HEK293 (cell line): ENCODE data around the gene PFKFB1.

ENCODE experiments used
- BCL11A ChIP-seq: fragments of 450-650 bp; formaldehyde crosslinking; IDR thresholded peaks from 2 replicates; pipeline ENCODE4 v1.5.1; 2016; ENCODE audit warnings: low read depth, missing biosample characterization, missing genetic modification characterization
- FEZF1 ChIP-seq: fragments of 450-650 bp; formaldehyde crosslinking; IDR thresholded peaks from 2 replicates; pipeline ENCODE4 v1.5.1; 2016; ENCODE audit warnings: missing biosample characterization, missing genetic modification characterization
- KLF16 ChIP-seq: fragments of 450-650 bp; formaldehyde crosslinking; IDR thresholded peaks from 2 replicates; pipeline ENCODE4 v1.5.1; 2017; ENCODE audit warnings: missing biosample characterization, missing genetic modification characterization
- KLF9 ChIP-seq: fragments of 450-650 bp; formaldehyde crosslinking; IDR thresholded peaks from 2 replicates; pipeline ENCODE4 v1.5.1; 2016; ENCODE audit warnings: missing biosample characterization, missing genetic modification characterization, low read depth
- OSR2 ChIP-seq: fragments of 450-650 bp; formaldehyde crosslinking; IDR thresholded peaks from 2 replicates; pipeline ENCODE4 v1.5.1; 2016; ENCODE audit warnings: missing biosample characterization, missing genetic modification characterization
- TRIM28 ChIP-seq: IDR thresholded peaks from 2 replicates; pipeline ENCODE4 v1.6.1; 2011; ENCODE audit warnings: low read length, control low read depth, borderline replicate concordance
- ZBTB20 ChIP-seq: fragments of 450-650 bp; formaldehyde crosslinking; IDR thresholded peaks from 2 replicates; pipeline ENCODE4 v1.5.1; 2016; ENCODE audit warnings: missing biosample characterization, missing genetic modification characterization
- ZFP69B ChIP-seq: fragments of 450-650 bp; formaldehyde crosslinking; IDR thresholded peaks from 2 replicates; pipeline ENCODE4 v1.5.1; 2016; ENCODE audit warnings: missing biosample characterization, missing genetic modification characterization
- ZNF112 ChIP-seq: fragments of 450-650 bp; formaldehyde crosslinking; IDR thresholded peaks from 2 replicates; pipeline ENCODE4 v1.5.0; 2017; ENCODE audit warnings: missing biosample characterization, missing genetic modification characterization
- ZNF140 ChIP-seq: fragments of 450-650 bp; formaldehyde crosslinking; IDR thresholded peaks from 2 replicates; pipeline ENCODE4 v1.5.1; 2016; ENCODE audit warnings: missing biosample characterization, missing genetic modification characterization
- ZNF19 ChIP-seq: fragments of 450-650 bp; formaldehyde crosslinking; IDR thresholded peaks from 2 replicates; pipeline ENCODE4; 2016; ENCODE audit warnings: missing biosample characterization, missing genetic modification characterization, low read depth
- ZNF23 ChIP-seq: fragments of 450-650 bp; formaldehyde crosslinking; IDR thresholded peaks from 2 replicates; pipeline ENCODE4 v1.5.1; 2016; ENCODE audit warnings: missing biosample characterization, missing genetic modification characterization, borderline replicate concordance
- ZNF341 ChIP-seq: fragments of 450-650 bp; formaldehyde crosslinking; IDR thresholded peaks from 2 replicates; pipeline ENCODE4; 2016; ENCODE audit warnings: low read depth, missing biosample characterization, missing genetic modification characterization
- ZNF37A ChIP-seq: fragments of 450-650 bp; IDR thresholded peaks from 2 replicates; pipeline ENCODE4 v1.5.1; 2018; ENCODE audit warnings: missing biosample characterization, missing genetic modification characterization
- ZNF433 ChIP-seq: fragments of 450-650 bp; formaldehyde crosslinking; IDR thresholded peaks from 2 replicates; pipeline ENCODE4 v1.5.1; 2016; ENCODE audit warnings: missing biosample characterization, missing genetic modification characterization, low read depth
- ZNF514 ChIP-seq: fragments of 450-650 bp; formaldehyde crosslinking; IDR thresholded peaks from 2 replicates; pipeline ENCODE4 v1.5.1; 2016; ENCODE audit warnings: missing biosample characterization, missing genetic modification characterization
- ZNF544 ChIP-seq: fragments of 450-650 bp; formaldehyde crosslinking; IDR thresholded peaks from 2 replicates; pipeline ENCODE4 v1.5.0; 2017; ENCODE audit warnings: missing biosample characterization, missing genetic modification characterization
- ZNF585B ChIP-seq: fragments of 450-650 bp; formaldehyde crosslinking; IDR thresholded peaks from 2 replicates; pipeline ENCODE4 v1.5.1; 2016; ENCODE audit warnings: missing biosample characterization, missing genetic modification characterization
- ZNF610 ChIP-seq: fragments of 450-650 bp; formaldehyde crosslinking; IDR thresholded peaks from 2 replicates; pipeline ENCODE4 v1.5.1; 2016; ENCODE audit warnings: missing biosample characterization, missing genetic modification characterization, borderline replicate concordance
- ZNF747 ChIP-seq: fragments of 450-650 bp; formaldehyde crosslinking; IDR thresholded peaks from 2 replicates; pipeline ENCODE4 v1.5.1; 2016; ENCODE audit warnings: missing biosample characterization, missing genetic modification characterization
- TF ChIP-seq, protein P1 (sequence below): fragments of 450-650 bp; formaldehyde crosslinking; conservative IDR thresholded peaks from 2 replicates; pipeline ENCODE4 v1.5.1; 2016; ENCODE audit warnings: low read depth, missing biosample characterization, missing genetic modification characterization
- TF ChIP-seq, protein P2 (sequence below): fragments of 450-650 bp; formaldehyde crosslinking; optimal IDR thresholded peaks from 2 replicates; pipeline ENCODE3; 2016; ENCODE audit warnings: missing biosample characterization, mild to moderate bottlenecking, missing genetic modification characterization
- TF ChIP-seq, protein P3 (sequence below): fragments of 450-650 bp; formaldehyde crosslinking; IDR thresholded peaks from 2 replicates; pipeline ENCODE4 v1.5.1; 2016; ENCODE audit warnings: missing biosample characterization, missing genetic modification characterization
- TF ChIP-seq, protein P4 (sequence below): fragments of 450-650 bp; formaldehyde crosslinking; IDR thresholded peaks from 2 replicates; pipeline ENCODE4 v1.5.1; 2016; ENCODE audit warnings: missing biosample characterization, missing genetic modification characterization
- TF ChIP-seq, protein P5 (sequence below): fragments of 450-650 bp; formaldehyde crosslinking; IDR thresholded peaks from 2 replicates; pipeline ENCODE4 v1.5.1; 2016; ENCODE audit warnings: missing biosample characterization, missing genetic modification characterization

PFKFB1 gene

DNA sequence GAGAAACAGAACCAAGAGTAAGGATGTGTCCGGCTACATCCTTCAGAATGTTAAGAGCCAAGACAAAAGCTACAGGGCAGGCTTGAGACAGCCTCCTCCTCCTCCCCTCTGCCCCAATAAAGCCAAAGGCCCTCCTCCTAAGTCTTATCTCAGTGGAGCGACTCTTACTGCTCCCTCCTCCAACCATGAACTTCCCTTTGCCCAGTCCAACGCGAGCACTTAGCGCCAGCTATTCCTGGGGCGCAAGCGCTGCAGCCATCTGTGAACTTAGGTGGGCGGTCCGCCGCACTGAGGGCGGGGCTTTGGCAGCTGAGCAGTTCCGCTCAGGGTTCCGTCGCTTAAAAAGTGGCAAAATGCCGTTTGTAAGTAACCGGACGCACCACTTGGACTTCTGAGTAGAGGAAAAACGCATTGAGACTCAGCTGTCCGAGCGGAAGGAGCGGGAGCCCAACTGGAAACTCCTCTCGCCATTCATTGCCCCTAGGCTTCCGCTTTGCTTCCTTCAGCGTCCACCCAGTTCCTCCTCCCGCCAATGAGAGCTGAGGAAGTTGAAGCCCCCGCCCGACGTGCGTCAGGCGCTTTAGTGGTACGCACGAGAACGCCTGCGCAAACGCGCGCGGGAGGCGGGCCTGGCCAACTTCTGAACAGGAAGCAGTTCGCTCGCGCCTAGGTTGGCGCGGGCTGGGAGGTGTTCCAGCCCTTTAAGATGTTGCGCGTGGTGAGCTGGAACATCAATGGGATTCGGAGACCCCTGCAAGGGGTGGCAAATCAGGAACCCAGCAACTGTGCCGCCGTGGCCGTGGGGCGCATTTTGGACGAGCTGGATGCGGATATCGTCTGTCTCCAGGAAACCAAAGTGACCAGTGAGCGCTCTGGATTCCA is 6.0 kb upstream of the PFKFB1 start, which contains the start of gene APEX2 (continued):
- TF ChIP-seq ZNF140 (peak; percentile 77), ZNF23 (tag by site-specific recombination) (no peak), ZNF747 (no peak), ZNF433 (tag by site-specific recombination) (no peak), KLF9 (tag by site-specific recombination) (peak; percentile 39; the same call in 1 of the 2 replicates), ZNF544 (tag by site-specific recombination) (no peak), BCL11A (no peak), ZBTB20 (tag by site-specific recombination) (no peak), ZNF585B (tag by site-specific recombination) (no peak), ZNF610 (tag by site-specific recombination) (peak; percentile 10; the same call in 1 of the 2 replicates), OSR2 (tag by site-specific recombination) (no peak), ZNF514 (tag by site-specific recombination) (no peak), KLF16 (tag by site-specific recombination) (peak; percentile 53; the same call in 1 of the 2 replicates), FEZF1 (tag by site-specific recombination) (no peak), ZNF37A (tag by site-specific recombination) (no peak), ZFP69B (tag by site-specific recombination) (no peak), ZNF341 (tag by site-specific recombination) (peak; percentile 47), TRIM28 (peak; percentile 82; the same call in 1 of the 2 replicates), ZNF112 (tag by site-specific recombination) (no peak), ZNF19 (tag by site-specific recombination) (no peak)
- TF ChIP-seq, protein P1, sequence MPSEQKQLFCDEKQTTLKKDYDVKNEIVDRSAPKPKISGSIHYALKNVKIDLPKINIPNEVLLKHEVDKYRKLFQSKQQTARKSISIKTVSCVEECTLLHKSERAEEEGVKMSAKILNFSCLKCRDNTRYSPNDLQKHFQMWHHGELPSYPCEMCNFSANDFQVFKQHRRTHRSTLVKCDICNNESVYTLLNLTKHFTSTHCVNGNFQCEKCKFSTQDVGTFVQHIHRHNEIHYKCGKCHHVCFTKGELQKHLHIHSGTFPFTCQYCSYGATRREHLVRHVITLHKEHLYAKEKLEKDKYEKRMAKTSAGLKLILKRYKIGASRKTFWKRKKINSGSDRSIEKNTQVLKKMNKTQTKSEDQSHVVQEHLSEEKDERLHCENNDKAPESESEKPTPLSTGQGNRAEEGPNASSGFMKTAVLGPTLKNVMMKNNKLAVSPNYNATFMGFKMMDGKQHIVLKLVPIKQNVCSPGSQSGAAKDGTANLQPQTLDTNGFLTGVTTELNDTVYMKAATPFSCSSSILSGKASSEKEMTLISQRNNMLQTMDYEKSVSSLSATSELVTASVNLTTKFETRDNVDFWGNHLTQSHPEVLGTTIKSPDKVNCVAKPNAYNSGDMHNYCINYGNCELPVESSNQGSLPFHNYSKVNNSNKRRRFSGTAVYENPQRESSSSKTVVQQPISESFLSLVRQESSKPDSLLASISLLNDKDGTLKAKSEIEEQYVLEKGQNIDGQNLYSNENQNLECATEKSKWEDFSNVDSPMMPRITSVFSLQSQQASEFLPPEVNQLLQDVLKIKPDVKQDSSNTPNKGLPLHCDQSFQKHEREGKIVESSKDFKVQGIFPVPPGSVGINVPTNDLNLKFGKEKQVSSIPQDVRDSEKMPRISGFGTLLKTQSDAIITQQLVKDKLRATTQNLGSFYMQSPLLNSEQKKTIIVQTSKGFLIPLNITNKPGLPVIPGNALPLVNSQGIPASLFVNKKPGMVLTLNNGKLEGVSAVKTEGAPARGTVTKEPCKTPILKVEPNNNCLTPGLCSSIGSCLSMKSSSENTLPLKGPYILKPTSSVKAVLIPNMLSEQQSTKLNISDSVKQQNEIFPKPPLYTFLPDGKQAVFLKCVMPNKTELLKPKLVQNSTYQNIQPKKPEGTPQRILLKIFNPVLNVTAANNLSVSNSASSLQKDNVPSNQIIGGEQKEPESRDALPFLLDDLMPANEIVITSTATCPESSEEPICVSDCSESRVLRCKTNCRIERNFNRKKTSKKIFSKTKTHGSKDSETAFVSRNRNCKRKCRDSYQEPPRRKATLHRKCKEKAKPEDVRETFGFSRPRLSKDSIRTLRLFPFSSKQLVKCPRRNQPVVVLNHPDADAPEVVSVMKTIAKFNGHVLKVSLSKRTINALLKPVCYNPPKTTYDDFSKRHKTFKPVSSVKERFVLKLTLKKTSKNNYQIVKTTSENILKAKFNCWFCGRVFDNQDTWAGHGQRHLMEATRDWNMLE (tag by site-specific recombination): peak; percentile 57; the same call in 1 of the 2 replicates
- TF ChIP-seq, protein P2, sequence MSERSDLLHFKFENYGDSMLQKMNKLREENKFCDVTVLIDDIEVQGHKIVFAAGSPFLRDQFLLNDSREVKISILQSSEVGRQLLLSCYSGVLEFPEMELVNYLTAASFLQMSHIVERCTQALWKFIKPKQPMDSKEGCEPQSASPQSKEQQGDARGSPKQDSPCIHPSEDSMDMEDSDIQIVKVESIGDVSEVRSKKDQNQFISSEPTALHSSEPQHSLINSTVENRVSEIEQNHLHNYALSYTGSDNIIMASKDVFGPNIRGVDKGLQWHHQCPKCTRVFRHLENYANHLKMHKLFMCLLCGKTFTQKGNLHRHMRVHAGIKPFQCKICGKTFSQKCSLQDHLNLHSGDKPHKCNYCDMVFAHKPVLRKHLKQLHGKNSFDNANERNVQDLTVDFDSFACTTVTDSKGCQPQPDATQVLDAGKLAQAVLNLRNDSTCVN (tag by site-specific recombination): peak; percentile 75
- TF ChIP-seq, protein P3, sequence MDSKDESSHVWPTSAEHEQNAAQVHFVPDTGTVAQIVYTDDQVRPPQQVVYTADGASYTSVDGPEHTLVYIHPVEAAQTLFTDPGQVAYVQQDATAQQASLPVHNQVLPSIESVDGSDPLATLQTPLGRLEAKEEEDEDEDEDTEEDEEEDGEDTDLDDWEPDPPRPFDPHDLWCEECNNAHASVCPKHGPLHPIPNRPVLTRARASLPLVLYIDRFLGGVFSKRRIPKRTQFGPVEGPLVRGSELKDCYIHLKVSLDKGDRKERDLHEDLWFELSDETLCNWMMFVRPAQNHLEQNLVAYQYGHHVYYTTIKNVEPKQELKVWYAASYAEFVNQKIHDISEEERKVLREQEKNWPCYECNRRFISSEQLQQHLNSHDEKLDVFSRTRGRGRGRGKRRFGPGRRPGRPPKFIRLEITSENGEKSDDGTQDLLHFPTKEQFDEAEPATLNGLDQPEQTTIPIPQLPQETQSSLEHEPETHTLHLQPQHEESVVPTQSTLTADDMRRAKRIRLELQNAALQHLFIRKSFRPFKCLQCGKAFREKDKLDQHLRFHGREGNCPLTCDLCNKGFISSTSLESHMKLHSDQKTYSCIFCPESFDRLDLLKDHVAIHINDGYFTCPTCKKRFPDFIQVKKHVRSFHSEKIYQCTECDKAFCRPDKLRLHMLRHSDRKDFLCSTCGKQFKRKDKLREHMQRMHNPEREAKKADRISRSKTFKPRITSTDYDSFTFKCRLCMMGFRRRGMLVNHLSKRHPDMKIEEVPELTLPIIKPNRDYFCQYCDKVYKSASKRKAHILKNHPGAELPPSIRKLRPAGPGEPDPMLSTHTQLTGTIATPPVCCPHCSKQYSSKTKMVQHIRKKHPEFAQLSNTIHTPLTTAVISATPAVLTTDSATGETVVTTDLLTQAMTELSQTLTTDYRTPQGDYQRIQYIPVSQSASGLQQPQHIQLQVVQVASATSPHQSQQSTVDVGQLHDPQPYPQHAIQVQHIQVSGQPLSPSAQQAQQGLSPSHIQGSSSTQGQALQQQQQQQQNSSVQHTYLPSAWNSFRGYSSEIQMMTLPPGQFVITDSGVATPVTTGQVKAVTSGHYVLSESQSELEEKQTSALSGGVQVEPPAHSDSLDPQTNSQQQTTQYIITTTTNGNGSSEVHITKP (tag by site-specific recombination): peak; percentile 59
- TF ChIP-seq, protein P4, sequence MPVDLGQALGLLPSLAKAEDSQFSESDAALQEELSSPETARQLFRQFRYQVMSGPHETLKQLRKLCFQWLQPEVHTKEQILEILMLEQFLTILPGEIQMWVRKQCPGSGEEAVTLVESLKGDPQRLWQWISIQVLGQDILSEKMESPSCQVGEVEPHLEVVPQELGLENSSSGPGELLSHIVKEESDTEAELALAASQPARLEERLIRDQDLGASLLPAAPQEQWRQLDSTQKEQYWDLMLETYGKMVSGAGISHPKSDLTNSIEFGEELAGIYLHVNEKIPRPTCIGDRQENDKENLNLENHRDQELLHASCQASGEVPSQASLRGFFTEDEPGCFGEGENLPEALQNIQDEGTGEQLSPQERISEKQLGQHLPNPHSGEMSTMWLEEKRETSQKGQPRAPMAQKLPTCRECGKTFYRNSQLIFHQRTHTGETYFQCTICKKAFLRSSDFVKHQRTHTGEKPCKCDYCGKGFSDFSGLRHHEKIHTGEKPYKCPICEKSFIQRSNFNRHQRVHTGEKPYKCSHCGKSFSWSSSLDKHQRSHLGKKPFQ (tag by site-specific recombination): no peak
- TF ChIP-seq, protein P5, sequence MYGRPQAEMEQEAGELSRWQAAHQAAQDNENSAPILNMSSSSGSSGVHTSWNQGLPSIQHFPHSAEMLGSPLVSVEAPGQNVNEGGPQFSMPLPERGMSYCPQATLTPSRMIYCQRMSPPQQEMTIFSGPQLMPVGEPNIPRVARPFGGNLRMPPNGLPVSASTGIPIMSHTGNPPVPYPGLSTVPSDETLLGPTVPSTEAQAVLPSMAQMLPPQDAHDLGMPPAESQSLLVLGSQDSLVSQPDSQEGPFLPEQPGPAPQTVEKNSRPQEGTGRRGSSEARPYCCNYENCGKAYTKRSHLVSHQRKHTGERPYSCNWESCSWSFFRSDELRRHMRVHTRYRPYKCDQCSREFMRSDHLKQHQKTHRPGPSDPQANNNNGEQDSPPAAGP (tag by site-specific recombination): no peak
